HepG2 (cell line): Measurements from ENCODE around the gene PLRG1. TPM values are rescaled to one million over a fixed set of nuclear protein-coding genes. Genes with fewer than 3 reads are reported as not detected.

Experiments
- ATF5 ChIP-seq: sonication (generic); formaldehyde crosslinking; IDR thresholded peaks from 2 replicates; pipeline ENCODE4 v1.4.0; 2020; ENCODE audit warnings: mild to moderate bottlenecking, low read depth, missing genetic modification reagents
- BCL6 ChIP-seq: IDR thresholded peaks from 2 replicates; pipeline ENCODE4 v1.6.1; 2016; ENCODE audit warnings: missing genetic modification reagents, missing compliant biosample characterization
- CBFB ChIP-seq: sonication (generic); formaldehyde crosslinking; IDR thresholded peaks from 2 replicates; pipeline ENCODE4 v1.4.0; 2020; ENCODE audit warnings: missing genetic modification reagents
- DPF2 ChIP-seq: sonication (generic); formaldehyde crosslinking; IDR thresholded peaks from 2 replicates; pipeline ENCODE4 v1.4.0; 2020; ENCODE audit warnings: mild to moderate bottlenecking, low read depth, missing genetic modification reagents, borderline replicate concordance
- DZIP1 ChIP-seq: sonication (generic); formaldehyde crosslinking; IDR thresholded peaks from 2 replicates; pipeline ENCODE4 v1.5.0; 2020; ENCODE audit warnings: mild to moderate bottlenecking, missing genetic modification reagents
- ELF1 ChIP-seq: sonication (generic); formaldehyde crosslinking; IDR thresholded peaks from 2 replicates; pipeline ENCODE4 v1.4.0; 2020; ENCODE audit warnings: missing genetic modification reagents
- ERF ChIP-seq: IDR thresholded peaks from 2 replicates; pipeline ENCODE4 v1.6.1; 2018; ENCODE audit warnings: missing biosample characterization, missing genetic modification reagents
- ESRRA ChIP-seq: sonication (generic); formaldehyde crosslinking; IDR thresholded peaks from 2 replicates; pipeline ENCODE4 v1.5.1; 2020; ENCODE audit warnings: mild to moderate bottlenecking, low read depth, missing genetic modification reagents
- FOXP4 ChIP-seq: sonication (generic); formaldehyde crosslinking; IDR thresholded peaks from 2 replicates; pipeline ENCODE4 v1.4.0; 2020; ENCODE audit warnings: missing genetic modification reagents
- HINFP ChIP-seq: sonication (generic); formaldehyde crosslinking; IDR thresholded peaks from 2 replicates; pipeline ENCODE4 v1.4.0; 2020; ENCODE audit warnings: low read depth, mild to moderate bottlenecking, missing genetic modification reagents
- IRF2 ChIP-seq: IDR thresholded peaks from 2 replicates; pipeline ENCODE4 v1.6.1; 2018; ENCODE audit warnings: missing genetic modification reagents, missing compliant biosample characterization
- KDM4B ChIP-seq: sonication (generic); formaldehyde crosslinking; IDR thresholded peaks from 2 replicates; pipeline ENCODE4 v1.4.0; 2020; ENCODE audit warnings: missing genetic modification reagents
- KMT2B ChIP-seq: IDR thresholded peaks from 2 replicates; pipeline ENCODE4 v1.6.1; 2016; ENCODE audit warnings: missing genetic modification reagents, missing compliant biosample characterization
- MBD4 ChIP-seq: IDR thresholded peaks from 2 replicates; pipeline ENCODE4 v1.6.1; 2012; ENCODE audit warnings: low read length, inconsistent platforms, borderline replicate concordance
- MED8 ChIP-seq: sonication (generic); formaldehyde crosslinking; IDR thresholded peaks from 2 replicates; pipeline ENCODE4 v1.8.1; 2023; ENCODE audit warnings: mild to moderate bottlenecking, missing genetic modification reagents; ENCODE audit not compliant: insufficient replicate concordance
- NFE2 ChIP-seq: sonication (generic); formaldehyde crosslinking; IDR thresholded peaks from 2 replicates; pipeline ENCODE4 v1.4.0; 2020; ENCODE audit warnings: missing genetic modification reagents
- ZBTB7A ChIP-seq: sonication (generic); formaldehyde crosslinking; IDR thresholded peaks from 2 replicates; pipeline ENCODE4 v1.8.0; 2022; ENCODE audit warnings: mild to moderate bottlenecking, missing genetic modification reagents
- ZMYM3 ChIP-seq: sonication (generic); formaldehyde crosslinking; IDR thresholded peaks from 2 replicates; pipeline ENCODE4 v1.5.1; 2020; ENCODE audit warnings: mild to moderate bottlenecking, missing genetic modification reagents
- ZNF121 ChIP-seq: sonication (generic); formaldehyde crosslinking; IDR thresholded peaks from 2 replicates; pipeline ENCODE4 v1.5.0; 2020; ENCODE audit warnings: mild to moderate bottlenecking, missing genetic modification reagents
- ZNF138 ChIP-seq: sonication (generic); formaldehyde crosslinking; IDR thresholded peaks from 2 replicates; pipeline ENCODE4 v1.5.0; 2020; ENCODE audit warnings: mild to moderate bottlenecking, low read depth, missing genetic modification reagents
- ZNF234 ChIP-seq: sonication (generic); formaldehyde crosslinking; conservative IDR thresholded peaks from 2 replicates; pipeline ENCODE4 v1.5.1; 2020; ENCODE audit warnings: mild to moderate bottlenecking, missing genetic modification reagents
- ZNF253 ChIP-seq: sonication (generic); formaldehyde crosslinking; IDR thresholded peaks from 2 replicates; pipeline ENCODE4 v1.8.0; 2022; ENCODE audit warnings: mild to moderate bottlenecking, missing genetic modification reagents, borderline replicate concordance
- ZNF691 ChIP-seq: sonication (generic); formaldehyde crosslinking; IDR thresholded peaks from 2 replicates; pipeline ENCODE4 v1.4.0; 2020; ENCODE audit warnings: missing genetic modification reagents, low read depth, mild to moderate bottlenecking, borderline replicate concordance
- polyA plus RNA-seq, 8 experiments: library from polyadenylated mRNA; depleted of rRNA in 3 of 8; stranded (reverse) in 7 of 8; unstranded in 1 of 8; fragments of >200 nt; fragmentation: Illumina TruSeq in 4 of 8; extraction: Trizol in 4 of 8; gene quantifications; 2 replicates each; pipeline versions ENCODE4 v1.2.1 to v1.2.3, GENCODE V29; 2011 to 2016; ENCODE audit warnings: low read depth in 4 of 8, missing spikeins in 1 of 8, mixed read lengths in 1 of 8; ENCODE audit not compliant: insufficient read depth in 1 of 8
- total RNA-seq, 5 experiments: library from RNA; depleted of rRNA; stranded (reverse); fragments of >200 nt; fragmentation: Illumina TruSeq; extraction: Trizol; gene quantifications; 2 replicates each; pipeline ENCODE4 v1.2.3, GENCODE V29; 2016; ENCODE audit warnings: low read depth in 1 of 5
- TF ChIP-seq, protein P1 (sequence below): sonication (generic); formaldehyde crosslinking; IDR thresholded peaks from 2 replicates; pipeline ENCODE4 v1.4.0; 2020; ENCODE audit warnings: missing genetic modification reagents

Gene PLRG1
- total and polyA plus RNA-seq, 2 of the 13 experiments (the other 11 are each of a cell fraction or from before 2014, with no cell fraction given), result 77.3 to 110 TPM

DNA sequence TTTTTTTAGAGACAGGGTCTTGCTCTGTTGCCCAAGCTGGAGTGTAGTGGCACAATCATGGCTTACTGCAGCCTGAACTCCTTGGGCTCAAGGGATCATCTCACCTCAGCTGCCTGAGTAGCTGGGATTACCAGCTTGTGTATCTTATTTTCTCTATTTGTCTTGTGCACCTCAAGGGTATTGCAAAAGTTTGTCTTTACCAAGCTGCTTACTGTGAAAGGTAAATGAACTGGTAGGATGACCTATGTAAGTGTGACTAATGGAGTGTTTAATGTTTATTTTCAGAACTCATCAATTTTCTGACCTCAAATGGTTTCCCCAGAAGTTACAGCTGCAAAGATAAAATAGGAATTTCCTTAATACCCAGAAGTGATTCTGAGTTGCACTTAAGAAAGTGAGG lies 45.6 kb upstream of the PLRG1 start (continued):
- no peak for TF ChIP-seq ELF1 (CRISPR knock-in tag)
- peak; percentile 27; the same call in 1 of the 2 replicates for TF ChIP-seq ERF (CRISPR knock-in tag)
- peak; percentile 71; the same call in 1 of the 2 replicates for TF ChIP-seq KDM4B (CRISPR knock-in tag)
- TF ChIP-seq DZIP1 (CRISPR knock-in tag), result no peak
- peak; percentile 45 for TF ChIP-seq MED8 (CRISPR knock-in tag)
- TF ChIP-seq KMT2B, result no peak; the same call in 1 of the 2 replicates
- TF ChIP-seq, protein P1, sequence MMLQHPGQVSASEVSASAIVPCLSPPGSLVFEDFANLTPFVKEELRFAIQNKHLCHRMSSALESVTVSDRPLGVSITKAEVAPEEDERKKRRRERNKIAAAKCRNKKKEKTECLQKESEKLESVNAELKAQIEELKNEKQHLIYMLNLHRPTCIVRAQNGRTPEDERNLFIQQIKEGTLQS (CRISPR knock-in tag), result peak; percentile 37; the same call in 1 of the 2 replicates
- peak; percentile 95 for TF ChIP-seq BCL6 (CRISPR knock-in tag)
- no peak for TF ChIP-seq ATF5 (CRISPR knock-in tag)
- TF ChIP-seq ZNF121, result peak; percentile 94
- no peak for TF ChIP-seq ZNF234 (CRISPR knock-in tag)
- no peak for TF ChIP-seq HINFP (CRISPR knock-in tag)
- no peak for TF ChIP-seq ZNF691 (CRISPR knock-in tag)
- TF ChIP-seq ZNF253 (CRISPR knock-in tag), result no peak
- TF ChIP-seq DPF2 (CRISPR knock-in tag), result peak; percentile 48; the same call in 1 of the 2 replicates
- TF ChIP-seq ESRRA, result 0 out of 2 replicates have a peak, but pooled peaks have one; percentile 30
- TF ChIP-seq FOXP4 (CRISPR knock-in tag), result peak; percentile 92
- TF ChIP-seq MBD4, result peak; percentile 93; the same call in 1 of the 2 replicates
- TF ChIP-seq ZBTB7A (CRISPR knock-in tag), result no peak
- 0 out of 2 replicates have a peak, but pooled peaks have one; percentile 36 for TF ChIP-seq CBFB (CRISPR knock-in tag)
- no peak for TF ChIP-seq NFE2
- no peak; the same call in 1 of the 2 replicates for TF ChIP-seq ZMYM3 (CRISPR knock-in tag)
- no peak for TF ChIP-seq ZNF138 (CRISPR knock-in tag)
- TF ChIP-seq IRF2 (CRISPR knock-in tag), result peak; percentile 76
